K562 (cell line): Measurements from ENCODE around the gene TXLNG. TPM values are rescaled to one million over a fixed set of nuclear protein-coding genes. Genes with fewer than 3 reads are reported as not detected.

ENCODE experiments used
- ELK3 ChIP-seq: fragments of 450-650 bp; formaldehyde crosslinking; IDR thresholded peaks from 2 replicates; pipeline ENCODE4 v1.4.0; 2020; ENCODE audit warnings: mild to moderate bottlenecking
- FOXA1 ChIP-seq: fragments of 450-650 bp; IDR thresholded peaks from 2 replicates; pipeline ENCODE4 v1.6.1; 2016; ENCODE audit warnings: mild to moderate bottlenecking, borderline replicate concordance
- GTF3C2 ChIP-seq: IDR thresholded peaks from 3 replicates; pipeline ENCODE4 v1.6.1; 2011; ENCODE audit warnings: borderline replicate concordance, mild to moderate bottlenecking, moderate library complexity; ENCODE audit not compliant: insufficient read length; ENCODE audit errors: extremely low read depth
- LARP7 ChIP-seq: fragments of 450-650 bp; IDR thresholded peaks from 2 replicates; pipeline ENCODE4 v1.6.1; 2016
- PTTG1 ChIP-seq: fragments of 450-650 bp; IDR thresholded peaks from 2 replicates; pipeline ENCODE4 v1.6.1; 2016; ENCODE audit warnings: low read depth, mild to moderate bottlenecking, missing genetic modification characterization, missing compliant biosample characterization
- SIX5 ChIP-seq, 2 experiments: IDR thresholded peaks; 2 replicates each; pipeline ENCODE4 v1.6.1; 2011; ENCODE audit warnings: low read length in 2 of 2, borderline replicate concordance in 1 of 2, low read depth in 1 of 2, mild to moderate bottlenecking in 1 of 2, moderate library complexity in 1 of 2; ENCODE audit not compliant: insufficient read depth in 1 of 2
- SRSF7 ChIP-seq: fragments of 200-400 bp; formaldehyde crosslinking; optimal IDR thresholded peaks from 2 replicates; pipeline ENCODE3; 2017; ENCODE audit warnings: mild to moderate bottlenecking, low read depth, low read length
- TSHZ1 ChIP-seq: fragments of 250-450 bp; sonication (Bioruptor Pico); IDR thresholded peaks from 2 replicates; pipeline ENCODE4 v1.4.0; 2020; ENCODE audit warnings: mild to moderate bottlenecking, moderate library complexity
- ZBTB11 ChIP-seq, 3 experiments: fragments of 200-800 bp in 1 of 3; fragments of 250-450 bp in 1 of 3; fragments of 450-650 bp in 1 of 3; sonication (Bioruptor Pico) in 1 of 3; sonication (Bioruptor generic) in 1 of 3; formaldehyde crosslinking in 1 of 3; IDR thresholded peaks; 2 replicates each; pipeline versions ENCODE4 v1.6.1 to v1.8.0; 2016 to 2022; ENCODE audit warnings: mild to moderate bottlenecking in 2 of 3, missing genetic modification characterization in 2 of 3, missing compliant biosample characterization in 1 of 3, moderate library complexity in 1 of 3
- ZNF12 ChIP-seq: sonication (generic); formaldehyde crosslinking; IDR thresholded peaks from 2 replicates; pipeline ENCODE4 v1.4.0; 2020; ENCODE audit warnings: mild to moderate bottlenecking, missing genetic modification reagents
- polyA plus RNA-seq, 8 experiments: library from polyadenylated mRNA; depleted of rRNA in 4 of 8; stranded (reverse) in 5 of 8; unstranded in 3 of 8; fragments of >200 nt; fragmentation: Nextera tagmentation in 2 of 8; fragmentation: Illumina TruSeq in 1 of 8; extraction: Ambion mirVana in 2 of 8; extraction: Trizol in 1 of 8; gene quantifications; 2 replicates each; pipeline versions ENCODE4 v1.2.1 to v1.2.3, GENCODE V29; 2011 to 2014; ENCODE audit warnings: inconsistent platforms in 1 of 8, missing spikeins in 1 of 8
- total RNA-seq, 7 experiments: library from RNA; depleted of rRNA in 6 of 7; stranded (reverse); fragments of >200 nt in 6 of 7; fragmentation: Illumina TruSeq in 2 of 7; extraction: Trizol in 2 of 7; gene quantifications; 2 replicates each; pipeline versions ENCODE4 v1.2.1 to v1.2.3, GENCODE V29; 2011 to 2021; ENCODE audit warnings: low replicate concordance in 1 of 7

TXLNG gene
- total and polyA plus RNA-seq, 9 of the 15 experiments (the other 6 are each of a cell fraction or from before 2014, with no cell fraction given), result 13.1 to 47.0 (median 31.6) TPM

GRCh38 chrX:16785247-16786138 lies 773 bp upstream of the TXLNG start (continued):
- TF ChIP-seq TSHZ1 (CRISPR knock-in tag) (no peak), LARP7 (no peak), FOXA1 (no peak), ELK3 (CRISPR knock-in tag) (no peak), GTF3C2 (no peak), ZBTB11 (CRISPR knock-in tag; IDR thresholded peaks at IDR 0.05) (peak in 1 of 3 experiments; percentile 28; a peak in 1 of 6 replicates), SIX5 (IDR thresholded peaks at IDR 0.05; ENCODE audit: borderline replicate concordance in 1 of 2, insufficient read depth in 1 of 2, low read depth in 1 of 2, low read length in 2 of 2) (no peak), SRSF7 (no peak), PTTG1 (tag) (no peak), ZNF12 (CRISPR knock-in tag) (no peak)
